ENCODE data around the gene MRPS23.
"Not testable (repeated sequence)": the region's sequence is repeated elsewhere in the genome, so short reads cannot be mapped to it uniquely, and the experiment has no call there.

MRPS23 gene

GRCh38 chr17:57862694-57863667, 13.1 kb upstream of the MRPS23 start:
- no peak for DNase-seq (ENCODE audit: low read depth in 2 of 2)

- DNase-seq (ENCODE audit: low read depth in 2 of 2): no peak
These were observed 12.2 kb upstream of the MRPS23 start for GRCh38 chr17:57861790-57862693.

- DNase-seq (ENCODE audit: low read depth in 2 of 2): no peak
These were observed 11.4 kb upstream of the MRPS23 start for GRCh38 chr17:57861000-57861789.

GRCh38 chr17:57860414-57860999, 10.7 kb upstream of the MRPS23 start:
- no peak for DNase-seq (ENCODE audit: low read depth in 2 of 2)

- no peak for DNase-seq (ENCODE audit: low read depth in 2 of 2)
These were observed 10.0 kb upstream of the MRPS23 start for GRCh38 chr17:57859601-57860413.

GRCh38 chr17:57858838-57859237, 9.0 kb upstream of the MRPS23 start:
- no peak for DNase-seq (ENCODE audit: low read depth in 2 of 2)

- no peak for DNase-seq (ENCODE audit: low read depth in 2 of 2)
These were observed 7.2 kb upstream of the MRPS23 start for GRCh38 chr17:57856792-57857620.

- no peak for DNase-seq (ENCODE audit: low read depth in 2 of 2)
These were observed 5.7 kb upstream of the MRPS23 start for GRCh38 chr17:57855391-57856035.

- no peak for DNase-seq (ENCODE audit: low read depth in 2 of 2)
These were observed 3.9 kb upstream of the MRPS23 start for GRCh38 chr17:57853695-57854094.

GRCh38 chr17:57852955-57853328, 3.1 kb upstream of the MRPS23 start:
- DNase-seq (ENCODE audit: low read depth in 2 of 2): no peak

GRCh38 chr17:57852092-57852954, 2.5 kb upstream of the MRPS23 start:
- DNase-seq (ENCODE audit: low read depth in 2 of 2): no peak

- DNase-seq (ENCODE audit: low read depth in 2 of 2): no peak
These were observed 526 bp downstream of the MRPS23 start for GRCh38 chr17:57849163-57849873.

GRCh38 chr17:57846056-57846945, 3.5 kb downstream of the MRPS23 start:
- DNase-seq (ENCODE audit: low read depth in 2 of 2): not testable (repeated sequence)

- no peak for DNase-seq (ENCODE audit: low read depth in 2 of 2)
These were observed 7.6 kb downstream of the MRPS23 start for GRCh38 chr17:57842280-57842679.

GRCh38 chr17:57839571-57839923, 10.3 kb downstream of the MRPS23 start:
- no peak for DNase-seq (ENCODE audit: low read depth in 2 of 2)

- no peak for DNase-seq (ENCODE audit: low read depth in 2 of 2)
These were observed 10.8 kb downstream of the MRPS23 start for GRCh38 chr17:57838857-57839570.
